ENCODE measurements around the gene NEDD4L.

Gene NEDD4L

DNA sequence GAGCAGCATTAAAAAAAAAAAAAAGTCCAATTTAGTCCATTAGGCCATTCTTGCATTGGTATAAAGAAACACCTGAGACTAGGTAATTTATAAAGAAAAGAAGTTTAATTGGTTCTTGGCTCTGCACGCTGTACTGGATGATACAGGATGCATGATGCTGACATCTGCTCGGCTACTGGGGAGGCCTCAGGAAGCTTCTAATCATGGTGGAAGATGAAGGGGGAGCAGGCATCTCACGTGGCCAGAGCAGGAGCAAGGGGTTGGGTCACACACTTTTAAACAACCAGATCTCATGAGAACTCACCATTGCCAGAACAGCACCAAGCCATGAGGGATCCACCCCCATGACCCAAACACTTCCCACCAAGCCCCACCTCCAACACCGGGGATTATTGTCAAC, 100.1 kb downstream of the NEDD4L start:
- no peak for DNase-seq (ENCODE audit: extremely low spot score)
- ChIA-PET POLR2A (no interaction called here), CTCF (interaction anchor here (1.2 kb wide), 1 partner anchor 22 kb away, joined by 3 read pairs; no protein-coding TSS in a partner anchor)
- no peak for TF ChIP-seq LEF1 (IDR thresholded peaks at IDR 0.05; ENCODE audit: borderline replicate concordance)
- TF ChIP-seq BHLHE40 (IDR thresholded peaks at IDR 0.05; ENCODE audit: borderline replicate concordance), result no peak
- TF ChIP-seq TARDBP (IDR thresholded peaks at IDR 0.05), result no peak
- no peak for TF ChIP-seq NFRKB (IDR thresholded peaks at IDR 0.05)
- no peak for TF ChIP-seq PKNOX1 (IDR thresholded peaks at IDR 0.05)
- TF ChIP-seq FOXA1 (IDR thresholded peaks at IDR 0.05), result no peak
- no peak for TF ChIP-seq L3MBTL2 (conservative IDR thresholded peaks at IDR 0.05)
- no peak for TF ChIP-seq SUZ12 (IDR thresholded peaks at IDR 0.05)
- no peak for TF ChIP-seq FOXM1 (IDR thresholded peaks at IDR 0.05; ENCODE audit: borderline replicate concordance)
- TF ChIP-seq FOXK2 (IDR thresholded peaks at IDR 0.05), result no peak
- no peak for TF ChIP-seq ARNT (IDR thresholded peaks at IDR 0.05)
- no peak for TF ChIP-seq SP1 (IDR thresholded peaks at IDR 0.05)
- TF ChIP-seq CTBP1 (IDR thresholded peaks at IDR 0.05; ENCODE audit: borderline replicate concordance), result no peak
- no peak for TF ChIP-seq ELF4 (IDR thresholded peaks at IDR 0.05)
- no peak for TF ChIP-seq HDGF (IDR thresholded peaks at IDR 0.05; ENCODE audit: borderline replicate concordance)
- no peak for TF ChIP-seq ZNF384 (IDR thresholded peaks at IDR 0.05)

GRCh38 chr18:58144671-58145285, 100.8 kb downstream of the NEDD4L start:
- TF ChIP-seq PKNOX1 (IDR thresholded peaks at IDR 0.05) (no peak), FOXK2 (IDR thresholded peaks at IDR 0.05) (no peak), BHLHE40 (IDR thresholded peaks at IDR 0.05; ENCODE audit: borderline replicate concordance) (no peak)
- ChIA-PET POLR2A (no interaction called here), CTCF (no interaction called here)
- no peak for DNase-seq (ENCODE audit: extremely low spot score)

DNA sequence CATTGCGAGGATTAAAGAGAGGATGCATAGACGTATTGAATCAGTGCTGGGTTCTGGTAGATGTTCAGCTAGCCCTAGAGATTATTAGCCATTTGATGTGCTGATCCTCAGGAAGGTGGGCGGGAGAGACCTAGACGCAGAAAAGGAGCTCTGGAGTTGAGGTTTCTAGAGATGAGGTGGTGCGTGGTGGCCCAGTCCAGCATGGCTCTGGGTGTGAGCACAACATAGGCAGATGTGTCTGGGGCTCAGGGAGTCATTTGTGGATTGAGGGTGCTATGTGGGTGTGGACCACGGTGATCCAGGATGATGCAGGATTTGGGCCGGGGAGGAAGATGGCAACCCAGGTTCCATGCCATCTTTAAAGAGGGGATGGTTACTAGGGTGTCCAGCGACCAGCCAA, 102.1 kb downstream of the NEDD4L start:
- DNase-seq (ENCODE audit: extremely low spot score), result no peak
- POLR2A ChIA-PET, result no interaction called here
- CTCF ChIA-PET, result no interaction called here
- TF ChIP-seq FOXM1 (IDR thresholded peaks at IDR 0.05; ENCODE audit: borderline replicate concordance), result no peak
- TF ChIP-seq ZNF384 (IDR thresholded peaks at IDR 0.05), result no peak
- TF ChIP-seq FOXK2 (IDR thresholded peaks at IDR 0.05), result no peak
- no peak for TF ChIP-seq NFRKB (IDR thresholded peaks at IDR 0.05)
- TF ChIP-seq HDGF (IDR thresholded peaks at IDR 0.05; ENCODE audit: borderline replicate concordance), result no peak
- TF ChIP-seq SUZ12 (IDR thresholded peaks at IDR 0.05), result no peak
- TF ChIP-seq SP1 (IDR thresholded peaks at IDR 0.05), result no peak
- TF ChIP-seq BHLHE40 (IDR thresholded peaks at IDR 0.05; ENCODE audit: borderline replicate concordance), result no peak
- no peak for TF ChIP-seq CTBP1 (IDR thresholded peaks at IDR 0.05; ENCODE audit: borderline replicate concordance)
- no peak for TF ChIP-seq L3MBTL2 (conservative IDR thresholded peaks at IDR 0.05)
- TF ChIP-seq ELF4 (IDR thresholded peaks at IDR 0.05), result no peak
- no peak for TF ChIP-seq TARDBP (IDR thresholded peaks at IDR 0.05)
- no peak for TF ChIP-seq PKNOX1 (IDR thresholded peaks at IDR 0.05)
- TF ChIP-seq LEF1 (IDR thresholded peaks at IDR 0.05; ENCODE audit: borderline replicate concordance), result no peak
- TF ChIP-seq FOXA1 (IDR thresholded peaks at IDR 0.05), result no peak
- TF ChIP-seq ARNT (IDR thresholded peaks at IDR 0.05), result no peak

DNA sequence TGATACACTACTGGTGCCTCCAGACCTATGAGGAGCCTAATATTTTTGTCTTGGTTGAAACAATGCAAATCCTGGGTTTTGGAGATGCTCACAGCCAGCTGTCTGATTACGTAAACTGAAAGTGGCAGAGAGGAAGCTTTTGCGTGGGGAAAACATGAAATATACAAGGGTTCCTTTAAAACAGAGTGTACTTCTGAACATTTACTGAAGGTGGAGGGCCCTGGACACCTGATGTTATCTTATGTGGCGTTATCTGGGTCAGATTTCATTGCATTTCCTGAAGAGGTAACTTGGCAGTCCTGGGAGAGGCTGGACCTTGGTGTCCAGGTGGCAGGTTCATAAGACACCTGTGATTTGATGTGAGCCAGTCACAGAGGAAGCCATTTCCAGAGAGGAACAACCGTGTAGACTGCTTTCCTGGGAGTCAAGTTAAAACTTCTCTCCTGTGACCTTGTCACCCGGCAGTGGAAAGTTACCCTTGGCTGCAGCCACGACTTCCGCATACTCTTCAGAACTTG, 105.0 kb downstream of the NEDD4L start:
- no peak for TF ChIP-seq CTBP1 (IDR thresholded peaks at IDR 0.05; ENCODE audit: borderline replicate concordance)
- DNase-seq (ENCODE audit: extremely low spot score), result no peak
- CTCF ChIA-PET, result interaction anchor here (0.6 to 2.7 kb wide), 4 partner anchors 9 to 874 kb away, joined by 3 to 6 read pairs (median 4); no protein-coding TSS in a partner anchor
- POLR2A ChIA-PET, result no interaction called here

- ChIA-PET POLR2A (no interaction called here), CTCF (interaction anchor here (2.7 kb wide), 1 partner anchor 14 kb away, joined by 6 read pairs; no protein-coding TSS in a partner anchor)
- TF ChIP-seq HDGF (IDR thresholded peaks at IDR 0.05; ENCODE audit: borderline replicate concordance) (no peak), L3MBTL2 (conservative IDR thresholded peaks at IDR 0.05) (no peak), SP1 (IDR thresholded peaks at IDR 0.05) (no peak), FOXA1 (IDR thresholded peaks at IDR 0.05) (no peak), SUZ12 (IDR thresholded peaks at IDR 0.05) (no peak), FOXM1 (IDR thresholded peaks at IDR 0.05; ENCODE audit: borderline replicate concordance) (no peak), ARNT (IDR thresholded peaks at IDR 0.05) (no peak), LEF1 (IDR thresholded peaks at IDR 0.05; ENCODE audit: borderline replicate concordance) (no peak)
- DNase-seq (ENCODE audit: extremely low spot score), result no peak
Measured at GRCh38 chr18:58150772-58151171, 106.7 kb downstream of the NEDD4L start.

- no peak for DNase-seq (ENCODE audit: extremely low spot score)
- CTCF ChIA-PET, result no interaction called here
- TF ChIP-seq FOXM1 (IDR thresholded peaks at IDR 0.05; ENCODE audit: borderline replicate concordance) (no peak), FOXA1 (IDR thresholded peaks at IDR 0.05) (no peak), L3MBTL2 (conservative IDR thresholded peaks at IDR 0.05) (no peak), PKNOX1 (IDR thresholded peaks at IDR 0.05) (no peak), ELF4 (IDR thresholded peaks at IDR 0.05) (no peak), ZNF384 (IDR thresholded peaks at IDR 0.05) (no peak), CTBP1 (IDR thresholded peaks at IDR 0.05; ENCODE audit: borderline replicate concordance) (no peak), BHLHE40 (IDR thresholded peaks at IDR 0.05; ENCODE audit: borderline replicate concordance) (no peak), TARDBP (IDR thresholded peaks at IDR 0.05) (no peak), HDGF (IDR thresholded peaks at IDR 0.05; ENCODE audit: borderline replicate concordance) (no peak), LEF1 (IDR thresholded peaks at IDR 0.05; ENCODE audit: borderline replicate concordance) (no peak), FOXK2 (IDR thresholded peaks at IDR 0.05) (no peak)
- POLR2A ChIA-PET, result no interaction called here
Measured at GRCh38 chr18:58152216-58152615, 108.2 kb downstream of the NEDD4L start.
